ENCODE measurements around the gene RIPK4. TPM values are rescaled to one million over a fixed set of nuclear protein-coding genes. Genes with fewer than 3 reads are reported as not detected.

Gene RIPK4
- total RNA-seq, 1 experiment from 2014 or later: 20.1 TPM

DNA sequence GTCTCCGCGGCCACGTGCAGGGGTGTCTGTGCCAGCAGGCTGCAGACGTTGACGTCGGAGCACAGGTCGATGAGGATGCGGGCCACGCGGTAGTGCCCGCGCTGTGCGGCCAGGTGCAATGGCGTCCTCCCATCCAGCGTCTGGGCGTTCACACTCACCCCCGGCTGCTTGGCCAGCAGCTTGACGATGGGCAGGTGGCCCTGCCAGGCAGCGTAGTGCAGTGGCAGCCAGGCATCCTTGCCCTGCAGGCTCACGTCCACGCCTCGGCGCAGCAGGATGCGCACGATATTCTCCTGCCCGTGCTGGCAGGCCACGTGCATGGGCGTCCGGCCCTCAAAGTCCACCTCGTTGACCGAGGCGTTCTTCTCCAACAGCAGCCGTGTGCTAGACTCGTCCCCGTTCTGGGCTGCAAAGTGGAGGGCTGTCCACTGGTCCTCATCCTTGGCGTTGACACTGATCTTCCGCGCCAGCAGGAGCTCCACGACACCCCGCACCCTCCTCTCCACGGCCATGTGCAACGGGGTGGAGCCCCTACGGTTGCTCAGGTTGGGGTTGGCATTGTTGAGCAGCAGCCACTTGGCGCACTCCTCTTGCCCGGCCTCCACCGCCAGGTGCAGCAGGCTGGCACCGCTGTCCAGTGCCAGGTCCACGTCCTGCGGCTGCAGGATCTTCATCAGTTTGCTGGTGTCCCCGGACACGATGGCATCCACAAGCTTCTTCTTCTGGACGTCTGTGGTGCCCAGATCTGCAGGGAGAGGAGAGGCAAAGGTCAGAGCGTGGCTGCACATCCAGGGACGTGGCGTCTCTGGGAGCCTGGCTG is 25.4 kb downstream of the RIPK4 start (continued):
- no peak for TF ChIP-seq ERG (CRISPR knock-in tag; IDR thresholded peaks at IDR 0.05)
- no peak for TF ChIP-seq GTF2I (CRISPR knock-in tag; conservative IDR thresholded peaks at IDR 0.05)
- TF ChIP-seq, protein P1, sequence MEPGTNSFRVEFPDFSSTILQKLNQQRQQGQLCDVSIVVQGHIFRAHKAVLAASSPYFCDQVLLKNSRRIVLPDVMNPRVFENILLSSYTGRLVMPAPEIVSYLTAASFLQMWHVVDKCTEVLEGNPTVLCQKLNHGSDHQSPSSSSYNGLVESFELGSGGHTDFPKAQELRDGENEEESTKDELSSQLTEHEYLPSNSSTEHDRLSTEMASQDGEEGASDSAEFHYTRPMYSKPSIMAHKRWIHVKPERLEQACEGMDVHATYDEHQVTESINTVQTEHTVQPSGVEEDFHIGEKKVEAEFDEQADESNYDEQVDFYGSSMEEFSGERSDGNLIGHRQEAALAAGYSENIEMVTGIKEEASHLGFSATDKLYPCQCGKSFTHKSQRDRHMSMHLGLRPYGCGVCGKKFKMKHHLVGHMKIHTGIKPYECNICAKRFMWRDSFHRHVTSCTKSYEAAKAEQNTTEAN (CRISPR knock-in tag; IDR thresholded peaks at IDR 0.05): no peak
- TF ChIP-seq USF2 (CRISPR knock-in tag; IDR thresholded peaks at IDR 0.05): no peak
- TF ChIP-seq, protein P2, sequence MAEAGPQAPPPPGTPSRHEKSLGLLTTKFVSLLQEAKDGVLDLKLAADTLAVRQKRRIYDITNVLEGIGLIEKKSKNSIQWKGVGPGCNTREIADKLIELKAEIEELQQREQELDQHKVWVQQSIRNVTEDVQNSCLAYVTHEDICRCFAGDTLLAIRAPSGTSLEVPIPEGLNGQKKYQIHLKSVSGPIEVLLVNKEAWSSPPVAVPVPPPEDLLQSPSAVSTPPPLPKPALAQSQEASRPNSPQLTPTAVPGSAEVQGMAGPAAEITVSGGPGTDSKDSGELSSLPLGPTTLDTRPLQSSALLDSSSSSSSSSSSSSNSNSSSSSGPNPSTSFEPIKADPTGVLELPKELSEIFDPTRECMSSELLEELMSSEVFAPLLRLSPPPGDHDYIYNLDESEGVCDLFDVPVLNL (CRISPR knock-in tag; IDR thresholded peaks at IDR 0.05; ENCODE audit: borderline replicate concordance, low read depth): no peak
- no peak for TF ChIP-seq SP1 (CRISPR knock-in tag; conservative IDR thresholded peaks at IDR 0.05)
- TF ChIP-seq ATF2 (CRISPR knock-in tag; IDR thresholded peaks at IDR 0.05; ENCODE audit: borderline replicate concordance, low read depth): no peak

GRCh38 chr21:41740604-41741252 is 26.1 kb downstream of the RIPK4 start:
- H3K9me3 Mint-ChIP-seq: peaks cover 44% of the 10 kb centered on the region
- H3K4me1 Mint-ChIP-seq: no peaks in the 10 kb centered on the region
- ATAC-seq (no peak), DNase-seq (ENCODE audit: low spot score) (no peak)
- ChIA-PET CTCF (interaction anchor here (0.8 to 2.9 kb wide), 2 partner anchors 20 to 129 kb away, joined by 3 to 13 read pairs; no protein-coding TSS in a partner anchor), POLR2A (no interaction called here)
- H3K4me3 Mint-ChIP-seq: no peak overlapping the region
- no peak overlapping the region for H3K27ac Mint-ChIP-seq
- peaks cover 72% of the 10 kb centered on the region for H3K36me3 Mint-ChIP-seq
- no peak for TF ChIP-seq CTCF (IDR thresholded peaks at IDR 0.05)
- TF ChIP-seq, protein P2 (CRISPR knock-in tag; IDR thresholded peaks at IDR 0.05; ENCODE audit: borderline replicate concordance, low read depth): 0 out of 2 replicates have a peak, but pooled peaks have one; percentile 25
- peaks cover 5% of the 10 kb centered on the region; the same call in 1 of the 2 replicates for H3K27me3 Mint-ChIP-seq (ENCODE audit: low read depth)

DNA sequence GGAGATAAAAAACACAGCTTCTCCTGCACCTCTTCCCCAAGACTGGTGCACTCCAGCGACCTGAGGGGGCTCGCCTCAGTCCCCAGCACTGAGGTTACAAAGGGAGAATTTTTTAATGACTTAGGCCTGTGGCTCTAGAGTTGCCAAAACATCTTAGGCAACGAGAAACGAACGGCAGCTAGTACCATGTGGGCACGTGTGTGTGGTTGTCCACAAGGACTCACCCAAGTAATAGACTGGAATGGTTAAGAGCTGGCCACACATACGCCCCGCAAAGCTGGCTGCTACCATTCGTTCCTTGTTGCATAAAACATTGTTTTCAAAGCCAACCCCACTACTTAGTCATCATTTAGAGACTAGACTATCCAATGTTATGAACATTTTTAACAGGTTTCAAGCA is 26.9 kb downstream of the RIPK4 start:
- Mint-ChIP-seq H3K4me1 (no peaks in the 10 kb centered on the region), H3K27ac (no peak overlapping the region), H3K9me3 (peaks cover 48% of the 10 kb centered on the region), H3K36me3 (peaks cover 65% of the 10 kb centered on the region), H3K4me3 (no peak overlapping the region), H3K27me3 (ENCODE audit: low read depth) (peaks cover 5% of the 10 kb centered on the region; the same call in 1 of the 2 replicates)
- ChIA-PET CTCF (interaction anchor here (0.8 to 2.9 kb wide), 2 partner anchors 19 to 128 kb away, joined by 3 to 13 read pairs; no protein-coding TSS in a partner anchor), POLR2A (no interaction called here)
- DNase-seq (ENCODE audit: low spot score): no peak
- ATAC-seq: no peak
- TF ChIP-seq ZNF396 (CRISPR knock-in tag; IDR thresholded peaks at IDR 0.05; ENCODE audit: borderline replicate concordance): no peak
- TF ChIP-seq NR1H2 (CRISPR knock-in tag; IDR thresholded peaks at IDR 0.05): no peak
- no peak for TF ChIP-seq AR (CRISPR knock-in tag; IDR thresholded peaks at IDR 0.05)
- no peak for TF ChIP-seq ETV6 (CRISPR knock-in tag; IDR thresholded peaks at IDR 0.05)
- TF ChIP-seq JUN (CRISPR knock-in tag; IDR thresholded peaks at IDR 0.05): no peak
- no peak for TF ChIP-seq ZNF671 (CRISPR knock-in tag; IDR thresholded peaks at IDR 0.05)
- no peak for TF ChIP-seq ZNF512 (CRISPR knock-in tag; IDR thresholded peaks at IDR 0.05; ENCODE audit: borderline replicate concordance)
- TF ChIP-seq NFATC4 (CRISPR knock-in tag; IDR thresholded peaks at IDR 0.05): no peak
